B cell (primary cell): Measurements from ENCODE around the gene RHOXF2.

Experiments used
- CTCF ChIP-seq: fragments of 200-600 bp; IDR thresholded peaks from one replicate; pipeline ENCODE4 v1.8.0; 2022; ENCODE audit warnings: antibody characterized with exemption, mild to moderate bottlenecking
- EZH2 ChIP-seq: IDR thresholded peaks from 2 replicates; pipeline ENCODE4 v1.6.1; 2012; ENCODE audit warnings: borderline replicate concordance, low read depth, mild to moderate bottlenecking, moderate library complexity, low read length; ENCODE audit not compliant: insufficient read depth, poor library complexity, severe bottlenecking

- no peak for TF ChIP-seq CTCF
- TF ChIP-seq EZH2: no peak
Measured at GRCh38 chrX:120120223-120120622, 38.2 kb upstream of the RHOXF2 start.
